ENCODE results near the gene RGS12.

RGS12 gene

DNA sequence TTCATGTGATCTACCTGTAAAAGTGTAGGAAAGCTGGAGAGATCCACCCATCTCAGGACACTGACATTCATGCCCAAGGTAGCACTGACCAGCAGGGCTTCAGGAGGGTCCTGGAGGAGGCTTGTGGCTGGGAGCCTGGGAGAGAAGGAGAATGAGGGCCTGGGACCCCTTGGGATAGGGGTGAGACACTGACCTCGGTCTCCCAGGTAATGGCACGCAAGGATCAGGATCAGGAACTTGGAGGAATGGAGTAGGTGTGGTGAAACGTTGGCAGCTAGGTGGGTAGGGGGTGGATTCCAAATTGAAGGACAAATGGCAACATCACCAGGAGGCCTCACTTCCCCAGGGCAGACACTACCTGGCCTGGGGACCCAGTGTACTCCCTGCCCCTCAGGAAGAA, 12.4 kb upstream of the RGS12 start:
- DNase-seq, result no peak

DNA sequence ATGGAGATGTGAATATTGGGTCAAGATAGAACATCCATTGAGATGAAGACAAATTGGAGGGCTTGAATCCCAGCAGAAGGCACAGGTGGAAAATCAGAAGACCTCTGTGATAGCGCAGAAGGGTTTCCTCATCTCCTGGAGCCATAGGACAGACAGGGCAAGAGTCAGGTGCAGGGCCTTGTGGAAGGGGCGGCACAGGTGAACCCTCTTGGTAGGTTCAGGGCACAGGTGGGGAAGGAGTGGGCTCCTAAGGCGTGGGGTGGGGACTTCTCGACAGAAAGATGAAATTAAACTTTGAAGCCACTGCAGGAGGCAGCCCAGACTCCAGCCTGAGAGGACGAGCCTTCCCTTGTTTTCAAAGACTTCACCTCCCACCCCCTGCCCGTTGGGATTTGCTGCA, 9.3 kb upstream of the RGS12 start:
- DNase-seq, result no peak

DNA sequence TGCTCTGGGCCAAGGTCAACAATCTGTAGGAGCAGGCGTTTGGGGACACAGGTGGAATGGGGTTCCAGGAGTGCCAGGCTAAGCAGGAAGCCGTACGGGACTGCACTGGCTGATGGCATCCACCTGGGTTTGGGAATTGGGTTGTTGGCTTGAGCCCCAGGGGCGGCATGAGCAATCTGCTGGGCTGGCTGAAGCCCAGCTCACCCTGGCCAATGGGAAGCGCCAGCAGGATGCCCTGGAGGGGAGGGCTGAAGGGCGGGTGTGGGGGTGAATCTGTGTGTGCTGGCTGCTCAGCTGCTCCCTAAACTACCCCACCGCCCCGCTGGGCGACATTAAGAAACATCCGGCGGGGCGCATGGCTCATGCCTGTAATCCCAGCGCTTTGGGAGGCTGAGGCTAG, 8.9 kb upstream of the RGS12 start:
- no peak for DNase-seq

DNA sequence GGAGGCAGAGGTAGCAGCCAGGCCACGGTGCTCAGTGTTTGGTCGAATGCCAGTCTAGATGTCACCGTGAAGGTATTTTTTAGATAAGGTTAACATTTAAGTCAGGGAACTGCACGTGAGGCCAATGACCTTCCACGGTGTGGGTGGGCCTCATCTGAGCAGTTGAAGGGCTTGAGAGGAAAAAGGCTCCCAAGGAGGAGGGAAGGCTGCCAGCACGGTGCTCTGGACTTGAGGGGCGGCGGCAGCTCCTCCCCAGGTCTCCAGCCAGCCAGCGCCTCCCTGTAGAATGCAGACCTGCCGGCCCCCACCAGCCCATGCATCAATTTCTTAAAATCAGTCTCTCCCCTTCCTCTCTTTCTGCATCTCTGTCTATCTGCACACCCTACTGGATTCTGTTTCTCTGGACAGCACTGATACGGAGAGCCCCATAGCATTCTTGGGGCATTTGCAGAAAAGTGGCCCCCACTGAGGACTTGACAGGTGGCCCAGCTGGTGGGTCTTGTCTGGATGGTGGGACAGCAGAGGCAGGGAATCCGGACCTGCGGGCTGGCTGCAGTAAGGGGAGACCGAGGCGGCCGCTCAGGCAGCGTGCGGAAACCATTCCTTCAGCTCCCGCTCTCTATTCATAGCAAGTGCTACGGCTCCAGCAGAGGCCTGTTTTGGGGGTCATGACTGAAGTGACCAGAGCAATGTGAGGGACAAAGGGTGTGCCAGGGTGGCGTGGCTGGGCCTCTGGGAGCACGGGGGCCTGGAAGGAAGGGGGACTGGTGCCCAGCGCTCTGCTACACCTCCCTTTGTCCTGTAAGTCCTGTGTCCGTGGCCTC, 7.9 kb upstream of the RGS12 start:
- no peak for DNase-seq

DNA sequence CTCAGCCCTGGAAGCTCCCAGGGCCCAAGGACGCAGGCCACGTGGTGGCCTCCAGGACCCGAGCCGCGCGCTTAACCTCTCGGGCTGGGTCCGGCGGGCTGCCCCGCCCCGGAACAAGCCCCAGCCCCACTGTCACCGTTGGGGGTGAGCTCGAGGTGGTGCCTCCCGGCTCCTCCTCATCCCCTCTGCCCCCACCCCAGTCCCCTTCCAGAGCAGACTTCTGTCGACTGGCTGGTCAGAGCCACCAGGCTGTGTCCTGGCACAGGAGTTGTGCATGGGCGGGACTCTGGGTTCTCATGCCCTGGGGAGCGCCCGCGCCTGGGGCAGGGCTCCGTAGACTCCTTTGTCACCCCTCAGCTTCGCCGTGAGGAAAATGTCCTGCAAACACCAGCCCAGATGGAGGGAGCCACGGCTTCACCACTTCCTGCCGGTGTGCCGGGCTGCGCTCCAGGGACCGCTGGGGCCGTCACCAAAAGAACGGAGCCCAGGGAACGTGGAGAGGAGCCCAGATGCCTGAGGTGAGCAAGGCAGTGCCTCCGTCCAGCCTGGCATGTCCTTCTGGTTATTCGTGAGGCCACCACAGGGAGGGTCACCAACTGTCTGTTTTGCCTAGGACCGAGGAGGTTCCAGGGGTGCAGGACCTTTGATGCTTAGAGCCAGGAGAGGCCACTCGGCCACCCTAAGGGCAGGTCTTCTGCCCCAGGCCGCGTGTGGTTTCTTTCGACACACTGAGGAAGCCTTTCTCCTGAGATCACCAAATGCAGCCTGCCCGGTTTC, 7.1 kb upstream of the RGS12 start:
- no peak for DNase-seq

DNA sequence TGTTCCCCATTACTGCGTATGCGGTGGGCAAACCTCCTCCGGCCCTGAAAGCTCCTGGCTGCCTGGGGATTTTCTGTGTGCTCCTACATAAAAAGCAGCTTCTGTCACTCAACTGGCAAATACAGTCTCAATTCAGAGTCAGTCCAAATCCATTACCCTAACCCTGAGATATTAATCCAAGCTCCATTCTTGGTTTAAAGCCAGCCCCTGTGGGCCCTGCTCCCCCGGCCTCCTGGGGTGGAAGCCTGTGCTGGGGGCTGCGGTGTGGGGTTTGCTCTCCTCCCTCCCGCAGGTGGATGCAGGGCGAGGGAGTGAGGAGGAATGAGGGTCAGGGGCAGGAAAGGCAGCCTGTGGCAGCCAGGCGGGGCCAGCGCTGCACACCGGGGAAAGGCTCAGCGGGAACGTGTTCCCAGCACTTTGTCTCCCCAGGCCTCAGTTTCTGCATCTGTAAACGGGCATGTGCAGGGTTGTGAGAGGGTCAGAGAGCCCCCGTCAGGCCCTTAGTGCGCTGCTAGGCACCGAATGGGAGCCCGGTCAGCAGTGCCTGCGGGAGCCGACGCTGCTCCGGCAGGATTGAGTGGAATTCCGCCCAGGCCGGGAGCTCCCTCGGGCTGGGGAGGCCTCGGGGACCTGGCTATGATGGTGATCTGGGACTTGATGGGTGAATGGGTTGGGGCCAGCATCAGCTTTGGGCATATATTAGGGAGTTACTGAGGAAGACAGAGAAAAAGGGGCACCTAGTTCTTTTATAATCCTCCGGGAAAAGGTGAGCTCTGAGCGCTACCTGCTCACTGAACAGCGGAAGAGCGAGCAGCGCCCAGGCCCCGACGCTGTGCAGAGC, 6.3 kb upstream of the RGS12 start:
- DNase-seq, result no peak

DNA sequence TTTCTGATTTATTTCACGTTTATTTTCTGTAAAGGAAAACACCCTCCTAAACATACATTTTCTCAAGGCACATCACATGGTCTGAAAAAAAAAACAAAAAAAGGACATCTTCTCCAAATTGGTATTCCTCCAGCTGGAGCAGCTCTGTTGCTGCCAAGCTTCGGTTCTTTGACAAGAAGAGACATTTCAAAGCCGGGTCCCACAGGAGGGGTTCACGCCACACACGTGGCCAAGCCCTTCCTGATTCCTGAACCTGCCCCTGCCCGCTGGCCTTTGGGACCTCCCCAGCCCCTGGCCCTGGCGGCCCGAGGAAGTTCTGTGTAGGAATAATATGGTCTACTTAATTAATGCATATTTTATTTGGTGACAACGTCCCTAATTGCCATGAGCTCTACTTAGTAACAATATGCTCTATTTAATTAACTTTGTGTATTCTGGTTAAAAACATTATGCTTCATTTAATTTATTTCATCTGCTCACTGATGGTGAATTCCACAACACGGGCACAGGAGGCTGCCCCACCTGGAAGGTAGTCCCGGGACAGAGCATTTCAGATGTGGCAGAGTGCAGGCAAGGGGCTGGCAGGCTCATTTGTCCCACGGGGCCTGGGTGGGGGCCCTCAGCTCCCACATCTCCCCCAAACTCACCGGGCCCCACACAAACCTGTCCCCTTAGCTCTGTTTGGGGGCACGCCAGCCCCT, 5.4 kb upstream of the RGS12 start:
- no peak for DNase-seq

DNA sequence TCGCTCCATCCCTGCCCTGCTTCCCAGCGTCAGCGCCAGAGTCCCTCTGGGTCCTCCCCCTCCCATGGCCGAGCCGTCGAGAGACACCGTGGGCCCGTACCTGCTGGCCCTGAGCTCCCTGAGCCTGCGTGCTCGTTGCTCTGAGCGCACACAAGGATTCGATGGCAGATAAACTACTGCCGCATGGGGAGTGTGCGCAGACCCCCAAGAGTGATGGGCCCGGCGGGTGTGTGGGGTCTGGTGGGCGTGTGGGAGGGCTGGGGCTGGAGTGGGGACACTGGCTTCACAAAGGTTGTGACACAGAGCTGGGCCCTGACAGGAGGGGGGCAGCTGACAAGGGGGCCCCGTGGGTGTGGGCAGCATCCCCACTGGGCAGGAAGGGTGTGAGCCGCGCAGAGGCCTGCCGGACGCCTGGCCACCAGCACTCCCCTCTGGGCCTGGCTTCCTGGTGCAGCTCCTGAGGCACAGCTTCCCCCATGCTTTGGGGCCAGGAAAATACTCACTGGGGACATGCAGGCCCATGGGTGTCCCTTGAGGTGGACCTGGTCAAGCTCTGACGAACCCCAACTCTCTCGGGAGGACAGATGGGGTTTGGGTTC, 4.8 kb upstream of the RGS12 start:
- no peak for DNase-seq

DNA sequence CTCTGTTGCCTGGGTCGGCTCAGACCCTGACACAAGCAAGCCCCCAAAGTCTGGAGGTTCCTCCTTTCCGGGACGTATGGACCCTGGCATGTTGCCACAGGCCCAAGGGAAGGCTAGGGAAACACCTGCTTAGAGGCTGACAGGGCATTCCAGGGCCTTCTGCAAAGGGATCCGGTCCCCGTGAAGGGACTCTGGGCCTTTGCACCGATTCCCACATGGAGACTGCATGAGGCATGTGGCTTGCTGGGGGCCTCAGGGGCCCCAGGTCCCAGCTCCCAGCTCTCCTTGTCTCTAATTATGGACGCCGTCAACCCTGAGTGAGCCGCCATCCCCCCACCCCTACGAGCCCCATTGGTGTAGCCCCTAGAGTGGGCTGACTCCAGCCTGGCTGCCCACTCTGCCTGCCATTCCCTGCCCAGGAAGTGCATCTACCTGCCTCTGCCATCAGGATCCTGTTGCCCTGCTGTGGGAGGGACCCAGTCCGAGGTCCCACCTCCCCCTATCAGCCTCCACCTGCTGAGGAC, 4.2 kb upstream of the RGS12 start:
- DNase-seq, result no peak

DNA sequence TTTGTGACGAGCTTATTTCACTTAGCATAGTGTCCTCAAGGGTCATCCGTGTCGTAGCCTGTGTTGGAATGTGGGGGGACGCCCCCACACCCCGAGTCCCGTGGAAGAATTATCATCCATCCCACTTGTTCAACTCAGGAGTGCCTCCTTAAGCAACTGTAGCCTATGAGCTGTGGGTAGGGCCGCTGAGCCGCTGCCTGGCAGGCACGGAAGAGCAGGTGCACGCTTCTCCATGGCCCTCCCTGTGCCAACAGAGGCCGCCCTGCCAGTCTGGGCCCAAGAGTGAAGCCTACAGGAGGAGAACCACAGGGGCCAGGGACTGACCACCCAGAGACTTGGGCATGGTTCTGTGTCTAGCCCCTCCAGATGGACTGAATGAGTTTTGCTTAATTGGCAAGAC, 2.3 kb upstream of the RGS12 start:
- DNase-seq, result no peak

DNA sequence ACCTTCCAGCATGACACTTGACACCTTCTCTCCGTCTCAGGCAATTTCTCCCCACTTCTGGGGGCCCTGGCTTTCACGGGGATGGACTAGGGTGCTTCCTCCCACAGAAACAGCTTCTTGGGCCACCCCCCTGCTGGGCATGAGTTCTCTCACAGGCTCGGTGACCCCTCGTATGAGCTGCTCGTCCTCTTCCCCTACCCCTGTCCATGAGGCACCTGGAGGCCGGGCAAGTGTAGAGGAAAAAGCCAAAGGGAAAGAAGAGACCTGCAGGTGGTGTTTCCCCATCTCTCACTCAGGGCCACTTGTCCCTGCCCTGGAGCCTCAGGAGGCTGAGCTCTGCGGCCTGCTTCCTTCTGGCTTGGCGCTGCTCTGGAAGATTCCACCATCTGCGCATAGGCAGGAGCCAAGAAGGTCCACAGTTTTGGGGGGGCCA, 1.9 kb upstream of the RGS12 start:
- DNase-seq, result no peak

DNA sequence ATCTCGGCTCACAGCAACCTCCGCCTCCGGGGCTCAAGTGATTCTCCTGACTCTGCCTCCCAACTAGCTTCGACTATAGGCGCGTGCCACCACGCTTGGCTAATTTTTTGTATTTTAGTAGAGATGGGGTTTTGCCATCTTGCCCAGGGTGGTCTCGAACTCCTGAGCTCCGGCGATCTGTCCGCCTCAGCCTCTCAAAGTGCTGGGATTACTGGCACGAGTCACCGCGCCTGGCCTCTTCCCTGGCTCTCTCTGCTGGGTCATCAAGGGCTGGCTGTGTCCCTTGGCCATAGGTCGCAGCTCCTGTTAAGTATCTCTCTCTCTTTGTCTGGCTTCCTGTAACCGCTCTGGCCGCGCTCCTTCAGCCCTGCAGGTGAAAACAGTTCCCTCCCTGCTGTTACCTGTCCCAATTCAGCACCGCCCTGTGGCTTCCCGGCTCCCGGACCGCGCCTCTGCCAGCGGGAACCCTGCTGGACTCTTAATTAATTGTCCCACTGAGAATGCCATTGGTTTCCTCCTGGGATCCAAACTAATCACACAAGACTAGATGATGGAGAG, 1.3 kb upstream of the RGS12 start:
- DNase-seq, result no peak

DNA sequence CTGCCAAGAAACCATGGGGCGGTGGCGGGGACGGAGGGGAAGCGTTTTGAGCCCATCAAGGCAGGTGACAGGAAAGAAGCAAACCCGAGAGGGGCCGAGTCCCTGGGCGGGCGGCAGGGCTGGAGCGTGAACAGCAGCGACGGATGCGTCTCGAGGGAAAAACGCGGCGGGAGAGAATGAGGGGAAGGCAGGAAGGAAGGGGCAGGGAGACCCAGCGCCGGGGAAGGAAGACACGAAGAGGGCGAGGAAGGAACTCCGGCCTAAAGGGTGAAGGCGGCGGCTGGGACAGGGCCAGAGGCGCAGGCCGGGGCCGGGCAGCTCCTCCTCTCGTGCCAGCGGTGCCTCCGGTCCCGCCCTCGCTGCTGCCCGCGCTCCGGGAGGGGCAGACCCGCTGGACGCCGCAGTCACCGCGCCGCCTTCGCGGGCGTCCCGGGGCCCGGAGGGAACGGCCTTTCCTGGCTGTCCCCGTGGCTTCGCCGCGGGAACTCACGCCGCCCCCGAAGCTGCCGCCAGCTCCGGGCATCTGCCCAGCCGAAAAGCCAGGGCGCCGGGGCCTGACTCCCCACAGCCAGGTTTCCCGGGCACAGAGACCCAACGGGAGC, 751 bp upstream of the RGS12 start:
- DNase-seq, result no peak

DNA sequence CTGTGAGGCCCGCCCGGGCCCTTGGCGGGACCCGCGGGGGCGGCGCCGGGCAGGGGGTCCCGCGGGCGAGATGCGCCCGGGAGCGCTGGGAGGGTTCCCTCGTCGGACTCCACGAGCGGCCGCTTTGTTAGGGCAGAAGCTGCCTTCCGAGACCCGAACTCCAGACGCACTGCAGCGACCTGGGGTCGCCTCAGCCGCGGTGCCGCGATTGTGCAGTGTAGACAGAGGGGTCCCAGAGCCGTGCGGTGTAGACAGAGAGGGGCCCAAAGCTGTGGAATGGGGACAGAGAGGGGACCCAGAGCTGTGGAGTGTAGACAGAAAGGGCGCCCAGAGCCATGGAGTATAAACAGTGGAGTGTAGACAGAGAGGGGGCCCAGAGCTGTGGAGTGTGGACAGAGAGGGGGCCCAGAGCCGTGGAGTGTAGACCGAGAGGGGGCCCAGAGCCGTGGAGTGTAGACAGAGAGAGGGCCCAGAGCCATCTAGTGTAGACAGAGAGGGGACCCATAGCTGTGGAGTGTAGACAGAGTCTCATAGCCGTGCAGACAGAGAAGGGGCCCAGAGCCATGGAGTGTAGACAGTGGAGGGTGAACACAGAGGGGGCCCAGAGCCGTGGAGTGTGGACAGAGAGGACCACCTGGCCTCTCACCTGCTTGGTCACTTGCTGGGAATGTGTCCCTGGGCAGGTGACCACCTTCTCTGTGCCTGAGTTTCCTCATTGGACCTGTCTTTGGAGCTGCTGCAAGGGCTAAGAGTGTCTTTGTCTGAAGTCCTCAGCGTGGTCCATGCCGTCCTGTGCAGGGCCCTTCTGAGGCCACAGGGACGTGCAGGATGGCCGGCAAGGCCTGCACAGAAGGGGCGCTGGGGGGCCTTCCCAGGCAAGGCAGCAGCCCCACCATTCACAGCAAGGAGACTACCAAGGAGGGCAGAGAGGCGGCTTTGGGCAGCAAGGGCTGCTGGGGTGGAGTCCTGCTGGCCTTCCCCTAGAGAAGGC, 875 bp downstream of the RGS12 start:
- DNase-seq, result no peak

DNA sequence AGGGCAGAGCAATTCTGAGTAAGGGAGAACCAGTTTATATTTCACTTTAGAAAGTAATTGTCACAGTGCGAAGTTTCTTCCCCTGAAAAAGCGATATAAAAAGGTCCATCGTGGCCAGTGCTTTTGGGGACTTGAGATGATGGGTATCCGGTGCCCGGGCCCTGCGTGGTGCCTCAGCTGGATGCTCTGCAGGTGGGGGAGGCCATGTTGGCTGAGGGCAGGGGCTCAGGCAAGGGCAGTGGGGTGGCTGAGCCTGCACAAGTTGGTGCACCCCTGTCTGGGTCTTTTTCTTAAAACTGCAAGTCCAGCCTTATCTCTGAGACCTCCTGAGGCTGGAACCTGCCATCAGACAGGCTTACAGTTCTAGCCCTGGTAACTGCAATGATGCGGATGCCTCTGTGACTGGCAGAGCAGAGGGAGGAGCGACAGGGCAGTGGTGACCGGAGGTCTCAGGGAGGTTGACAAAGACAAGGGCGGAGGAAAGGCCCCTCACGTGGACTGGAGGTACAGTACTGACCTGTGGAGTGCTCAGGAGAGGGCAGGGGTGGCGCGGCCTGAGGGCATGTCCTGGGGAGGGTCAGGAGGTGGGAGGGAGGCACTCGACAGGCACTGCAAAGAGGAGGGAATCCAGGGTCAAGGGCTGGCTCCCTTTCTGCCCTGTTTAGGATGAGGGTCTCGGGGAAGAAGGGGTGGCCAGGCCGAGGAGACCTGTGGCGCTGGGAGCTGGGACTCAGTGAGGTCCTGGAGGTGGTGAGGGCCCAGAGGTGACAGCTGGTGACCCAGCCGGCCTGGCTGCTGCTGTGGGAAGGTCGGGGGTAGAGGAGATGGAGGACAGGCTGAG, 1.8 kb downstream of the RGS12 start:
- DNase-seq, result no peak

DNA sequence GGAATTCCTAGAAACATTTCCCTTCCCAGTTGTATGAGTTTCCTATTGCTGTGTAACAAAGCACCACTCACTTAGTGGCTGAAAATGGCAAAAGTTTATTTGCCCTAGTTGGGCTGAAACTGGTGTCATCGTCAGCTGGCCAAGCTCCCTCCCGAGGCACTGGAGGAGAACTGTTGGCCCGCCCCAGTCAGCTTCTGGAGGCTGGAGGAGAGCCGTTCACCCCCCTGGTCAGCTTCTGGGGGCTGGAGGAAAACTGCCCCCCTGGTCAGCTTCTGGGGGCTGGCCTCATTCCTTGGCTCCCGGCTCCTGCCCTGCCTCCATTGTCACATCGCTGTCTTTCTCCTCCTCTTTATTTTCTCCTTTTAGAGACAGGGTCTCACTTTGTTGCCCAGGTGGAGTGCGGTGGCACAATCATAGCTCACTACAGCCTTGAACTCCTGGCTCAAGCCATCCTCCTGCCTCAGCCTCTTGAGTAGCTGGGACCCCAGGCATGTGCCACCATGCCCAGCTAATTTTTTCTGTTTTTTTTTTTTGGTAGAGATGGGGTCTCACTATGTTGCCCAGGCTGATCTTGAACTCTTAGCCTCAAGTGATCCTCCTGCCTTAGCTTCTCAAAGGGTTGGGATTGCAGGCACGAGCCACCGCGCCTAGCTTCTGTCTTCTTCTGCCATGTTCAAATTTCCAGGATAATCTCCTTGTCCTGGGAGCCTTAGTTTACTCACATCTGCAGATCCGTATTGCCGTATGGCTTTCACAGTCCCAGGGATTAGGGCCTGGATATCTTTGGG, 3.2 kb downstream of the RGS12 start:
- DNase-seq, result no peak

DNA sequence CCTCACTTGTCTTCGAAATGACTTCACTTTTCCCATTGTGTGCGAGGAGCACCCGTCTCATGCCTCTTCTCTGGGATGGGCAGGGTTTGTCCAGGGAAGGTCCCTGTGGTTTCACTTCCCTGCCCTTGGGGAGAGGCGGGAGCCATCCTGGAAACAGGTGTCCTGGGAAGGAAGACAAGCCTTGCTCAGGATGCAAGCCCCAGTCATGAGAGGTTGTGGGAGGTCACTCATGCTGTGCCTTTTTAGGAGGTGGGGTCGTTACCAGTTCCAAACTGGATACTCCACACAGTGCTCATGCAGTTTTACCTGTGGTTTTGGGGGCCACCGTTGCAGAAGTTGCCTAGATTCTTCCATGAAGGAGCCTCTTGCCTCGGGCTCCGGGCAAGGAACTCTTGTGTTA, 3.8 kb downstream of the RGS12 start:
- no peak for DNase-seq

All from hippocampal formation (tissue), 2 donors.